ENCODE measurements around the gene LARGE1.

DNA sequence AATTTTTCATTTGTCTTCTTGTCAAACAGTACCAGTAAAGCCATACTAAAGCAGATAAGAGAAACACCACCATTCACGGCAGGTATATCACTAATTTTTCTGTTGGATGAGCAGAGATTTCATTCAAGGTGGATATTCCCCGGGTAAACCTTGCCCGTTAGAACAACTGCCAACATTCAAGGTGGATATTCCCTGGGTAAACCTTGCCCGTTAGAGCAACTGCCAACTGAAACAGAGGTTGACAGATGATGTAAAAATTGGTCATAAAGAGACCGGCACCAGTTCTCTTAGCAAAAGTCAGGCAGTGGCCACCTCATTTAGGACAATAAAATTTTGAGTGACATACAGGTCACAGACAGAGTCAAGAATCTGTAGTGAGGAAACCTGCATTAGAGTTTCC, 438.7 kb downstream of the LARGE1 start:
- TF ChIP-seq, protein P1, sequence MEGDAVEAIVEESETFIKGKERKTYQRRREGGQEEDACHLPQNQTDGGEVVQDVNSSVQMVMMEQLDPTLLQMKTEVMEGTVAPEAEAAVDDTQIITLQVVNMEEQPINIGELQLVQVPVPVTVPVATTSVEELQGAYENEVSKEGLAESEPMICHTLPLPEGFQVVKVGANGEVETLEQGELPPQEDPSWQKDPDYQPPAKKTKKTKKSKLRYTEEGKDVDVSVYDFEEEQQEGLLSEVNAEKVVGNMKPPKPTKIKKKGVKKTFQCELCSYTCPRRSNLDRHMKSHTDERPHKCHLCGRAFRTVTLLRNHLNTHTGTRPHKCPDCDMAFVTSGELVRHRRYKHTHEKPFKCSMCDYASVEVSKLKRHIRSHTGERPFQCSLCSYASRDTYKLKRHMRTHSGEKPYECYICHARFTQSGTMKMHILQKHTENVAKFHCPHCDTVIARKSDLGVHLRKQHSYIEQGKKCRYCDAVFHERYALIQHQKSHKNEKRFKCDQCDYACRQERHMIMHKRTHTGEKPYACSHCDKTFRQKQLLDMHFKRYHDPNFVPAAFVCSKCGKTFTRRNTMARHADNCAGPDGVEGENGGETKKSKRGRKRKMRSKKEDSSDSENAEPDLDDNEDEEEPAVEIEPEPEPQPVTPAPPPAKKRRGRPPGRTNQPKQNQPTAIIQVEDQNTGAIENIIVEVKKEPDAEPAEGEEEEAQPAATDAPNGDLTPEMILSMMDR (IDR thresholded peaks at IDR 0.05; ENCODE audit: poor library complexity), result no peak
- TF ChIP-seq EZH2phosphoT487 (IDR thresholded peaks at IDR 0.05; ENCODE audit: low read depth, severe bottlenecking, unreplicated experiment), result no peak

Measured in hepatocyte (in vitro differentiated cells).